Chondrocyte (in vitro differentiated cells): ENCODE data around the gene ADCY7. TPM values are rescaled to one million over a fixed set of nuclear protein-coding genes. Genes with fewer than 3 reads are reported as not detected.
A peak's percentile ranks its signal among the peaks of the same experiment; 100 is the strongest.

Source experiments
- DNase-seq: peaks from one replicate; pipeline ENCODE4 v3.0.0; 2021; ENCODE audit warnings: mixed read lengths, low spot score
- H3K27ac Mint-ChIP-seq: one replicate; pipeline ENCODE4 v1.8.0; 2021; ENCODE audit warnings: mild to moderate bottlenecking, moderate library complexity, mixed read lengths; ENCODE audit not compliant: unreplicated experiment
- H3K27me3 Mint-ChIP-seq: 2 replicates; pipeline ENCODE4 v1.8.0; 2021; ENCODE audit warnings: low read depth, mixed read lengths
- H3K36me3 Mint-ChIP-seq: 2 replicates; pipeline ENCODE4 v1.8.0; 2021; ENCODE audit warnings: low read depth, mixed read lengths
- H3K4me1 Mint-ChIP-seq: 2 replicates; pipeline ENCODE4 v1.8.0; 2021; ENCODE audit warnings: low read depth, mild to moderate bottlenecking, mixed read lengths
- H3K4me3 Mint-ChIP-seq: one replicate; pipeline ENCODE4 v1.8.0; 2021; ENCODE audit warnings: mild to moderate bottlenecking, moderate library complexity, mixed read lengths; ENCODE audit not compliant: unreplicated experiment
- H3K9me3 Mint-ChIP-seq: 2 replicates; pipeline ENCODE4 v1.8.0; 2021; ENCODE audit warnings: low read depth, mixed read lengths
- total RNA-seq: library from RNA; stranded (reverse); gene quantifications from 3 replicates; pipeline ENCODE4 v1.2.1, GENCODE V29; 2021
- TF ChIP-seq, protein P1 (sequence below): fragments of 200-600 bp; sonication (generic); IDR thresholded peaks from 2 replicates; pipeline ENCODE4 v1.5.0; 2021; ENCODE audit warnings: antibody characterized with exemption, mild to moderate bottlenecking, moderate library complexity

Gene ADCY7
- total RNA-seq, 1 donor from 2014 or later, result 9.1 TPM

DNA sequence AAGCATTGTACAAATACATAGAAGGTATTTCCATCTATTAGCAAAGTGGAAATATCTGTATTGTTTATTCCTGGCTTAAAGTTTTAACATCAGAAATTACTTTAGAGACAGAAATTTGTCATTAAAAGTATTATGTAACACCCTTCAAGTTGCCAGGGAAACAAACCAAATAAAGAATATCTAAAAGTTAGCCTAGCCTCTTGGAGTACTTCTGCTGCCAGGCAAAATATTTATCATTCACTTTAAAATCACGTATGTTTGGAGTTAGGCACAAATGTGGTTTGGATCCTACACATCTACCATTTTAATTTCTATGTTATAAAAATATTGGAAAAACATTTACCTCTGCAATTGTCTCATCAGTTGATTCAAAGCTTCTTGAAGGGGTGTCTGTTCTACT, 87.7 kb downstream of the ADCY7 start:
- Mint-ChIP-seq H3K36me3 (peaks cover 15% of the 10 kb centered on the region), H3K27me3 (no peaks in the 10 kb centered on the region), H3K4me1 (no peaks in the 10 kb centered on the region), H3K4me3 (no peak overlapping the region), H3K9me3 (peaks cover 2% of the 10 kb centered on the region), H3K27ac (no peak overlapping the region)
- DNase-seq, result no peak
- TF ChIP-seq, protein P1, sequence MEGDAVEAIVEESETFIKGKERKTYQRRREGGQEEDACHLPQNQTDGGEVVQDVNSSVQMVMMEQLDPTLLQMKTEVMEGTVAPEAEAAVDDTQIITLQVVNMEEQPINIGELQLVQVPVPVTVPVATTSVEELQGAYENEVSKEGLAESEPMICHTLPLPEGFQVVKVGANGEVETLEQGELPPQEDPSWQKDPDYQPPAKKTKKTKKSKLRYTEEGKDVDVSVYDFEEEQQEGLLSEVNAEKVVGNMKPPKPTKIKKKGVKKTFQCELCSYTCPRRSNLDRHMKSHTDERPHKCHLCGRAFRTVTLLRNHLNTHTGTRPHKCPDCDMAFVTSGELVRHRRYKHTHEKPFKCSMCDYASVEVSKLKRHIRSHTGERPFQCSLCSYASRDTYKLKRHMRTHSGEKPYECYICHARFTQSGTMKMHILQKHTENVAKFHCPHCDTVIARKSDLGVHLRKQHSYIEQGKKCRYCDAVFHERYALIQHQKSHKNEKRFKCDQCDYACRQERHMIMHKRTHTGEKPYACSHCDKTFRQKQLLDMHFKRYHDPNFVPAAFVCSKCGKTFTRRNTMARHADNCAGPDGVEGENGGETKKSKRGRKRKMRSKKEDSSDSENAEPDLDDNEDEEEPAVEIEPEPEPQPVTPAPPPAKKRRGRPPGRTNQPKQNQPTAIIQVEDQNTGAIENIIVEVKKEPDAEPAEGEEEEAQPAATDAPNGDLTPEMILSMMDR, result no peak

GRCh38 chr16:50354629-50355456, 88.5 kb downstream of the ADCY7 start:
- peaks cover 11% of the 10 kb centered on the region for H3K36me3 Mint-ChIP-seq
- H3K27me3 Mint-ChIP-seq, result no peaks in the 10 kb centered on the region
- H3K27ac Mint-ChIP-seq, result no peak overlapping the region
- H3K9me3 Mint-ChIP-seq, result no peaks in the 10 kb centered on the region
- no peak for DNase-seq
- TF ChIP-seq, protein P1, result peak; percentile 95
- no peaks in the 10 kb centered on the region for H3K4me1 Mint-ChIP-seq
- no peak overlapping the region for H3K4me3 Mint-ChIP-seq

DNA sequence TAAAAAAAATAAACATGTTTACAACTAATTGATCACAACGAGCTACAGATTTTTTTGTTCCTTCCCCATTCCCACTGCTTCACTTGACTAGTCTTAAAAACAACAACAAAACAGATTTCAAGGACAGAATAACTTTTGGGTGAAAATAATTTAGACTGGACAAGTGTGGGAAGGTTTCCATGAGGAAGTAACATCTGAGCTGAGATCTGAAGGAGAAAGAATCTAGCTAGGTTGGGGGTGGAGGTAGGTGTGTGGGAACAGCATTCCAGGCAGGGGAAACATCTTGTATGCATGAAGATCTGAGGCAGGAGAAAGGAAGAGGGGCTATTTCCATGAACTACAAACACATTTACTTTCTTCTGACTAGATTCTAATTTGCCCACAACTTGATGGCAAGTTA, 93.3 kb downstream of the ADCY7 start:
- Mint-ChIP-seq H3K27ac (no peak overlapping the region), H3K4me3 (no peak overlapping the region), H3K27me3 (no peaks in the 10 kb centered on the region), H3K9me3 (no peaks in the 10 kb centered on the region), H3K4me1 (peaks cover 17% of the 10 kb centered on the region), H3K36me3 (peaks cover 8% of the 10 kb centered on the region)
- DNase-seq, result no peak
- TF ChIP-seq, protein P1, result no peak

DNA sequence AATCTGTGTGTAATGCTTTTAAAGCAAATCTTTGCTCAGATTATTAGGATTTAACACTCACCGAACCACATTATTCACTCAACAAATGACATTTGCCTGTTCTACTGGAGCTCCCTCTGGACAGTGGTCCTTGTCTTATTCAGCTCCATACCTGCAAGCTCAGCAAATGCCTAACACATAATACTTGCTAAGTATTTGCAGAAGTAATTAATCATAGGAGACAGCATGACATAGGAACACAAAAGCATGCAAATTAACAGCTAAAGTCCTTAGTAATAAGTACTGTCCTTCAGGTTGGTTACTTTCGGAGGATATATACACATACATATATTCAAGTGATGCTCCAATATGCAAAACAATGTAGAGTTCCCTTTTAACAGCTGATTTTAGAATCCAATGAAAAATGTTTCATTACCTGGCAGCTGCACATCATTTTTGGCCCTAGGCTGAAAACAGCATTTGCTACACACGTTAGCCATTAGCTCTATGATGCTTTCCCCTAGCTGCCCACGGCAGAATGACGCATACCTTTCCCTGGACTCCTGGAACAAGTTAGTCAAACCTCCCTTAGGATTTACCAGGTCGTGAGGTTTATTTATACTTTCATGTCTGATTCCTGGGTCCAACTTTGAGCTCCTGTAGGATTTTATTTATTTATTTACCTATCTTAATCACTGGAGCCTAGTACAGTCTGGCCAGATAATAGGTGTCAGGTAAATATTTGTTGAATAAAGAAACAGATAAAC, 93.9 kb downstream of the ADCY7 start:
- H3K27ac Mint-ChIP-seq, result no peak overlapping the region
- no peaks in the 10 kb centered on the region for H3K9me3 Mint-ChIP-seq
- peaks cover 5% of the 10 kb centered on the region for H3K36me3 Mint-ChIP-seq
- peaks cover 18% of the 10 kb centered on the region for H3K4me1 Mint-ChIP-seq
- TF ChIP-seq, protein P1, result no peak
- DNase-seq, result no peak
- no peaks in the 10 kb centered on the region for H3K27me3 Mint-ChIP-seq
- H3K4me3 Mint-ChIP-seq, result no peak overlapping the region

DNA sequence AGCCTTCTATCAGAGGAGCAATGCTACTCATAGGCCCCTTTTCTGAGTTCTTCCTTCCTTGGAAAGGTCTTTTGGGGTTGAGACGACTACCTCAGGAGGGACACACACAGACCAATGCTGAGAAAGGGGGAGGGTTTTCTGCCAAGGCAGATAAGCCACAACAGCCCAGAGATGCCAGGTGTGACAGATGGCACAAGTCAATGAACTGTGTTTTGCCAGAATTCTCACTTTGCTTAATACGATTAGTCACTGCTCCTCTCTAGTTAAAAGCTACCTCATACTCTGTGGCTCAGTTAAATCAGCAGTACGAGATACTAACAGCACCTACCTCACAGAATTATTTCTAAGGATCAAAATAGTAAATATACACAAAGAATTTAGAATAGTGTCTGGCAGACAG, 94.4 kb downstream of the ADCY7 start:
- Mint-ChIP-seq H3K27ac (no peak overlapping the region), H3K4me3 (no peak overlapping the region), H3K9me3 (no peaks in the 10 kb centered on the region), H3K36me3 (peaks cover 5% of the 10 kb centered on the region), H3K27me3 (no peaks in the 10 kb centered on the region), H3K4me1 (peaks cover 21% of the 10 kb centered on the region)
- DNase-seq, result no peak
- TF ChIP-seq, protein P1, result no peak
